ENCODE measurements around the gene TRIP10. TPM values are rescaled to one million over a fixed set of nuclear protein-coding genes. Genes with fewer than 3 reads are reported as not detected.
"Not testable (repeated sequence)": the region's sequence is repeated elsewhere in the genome, so short reads cannot be mapped to it uniquely, and the experiment has no call there.

Gene TRIP10
- total and polyA plus RNA-seq, 2 donors (not counting 1 experiment from before 2014, with no cell fraction given), result 32.3 to 35.3 TPM

- no peak for TF ChIP-seq EZH2 (IDR thresholded peaks at IDR 0.05; ENCODE audit: low read length, missing control alignments)
- TF ChIP-seq, protein P1, sequence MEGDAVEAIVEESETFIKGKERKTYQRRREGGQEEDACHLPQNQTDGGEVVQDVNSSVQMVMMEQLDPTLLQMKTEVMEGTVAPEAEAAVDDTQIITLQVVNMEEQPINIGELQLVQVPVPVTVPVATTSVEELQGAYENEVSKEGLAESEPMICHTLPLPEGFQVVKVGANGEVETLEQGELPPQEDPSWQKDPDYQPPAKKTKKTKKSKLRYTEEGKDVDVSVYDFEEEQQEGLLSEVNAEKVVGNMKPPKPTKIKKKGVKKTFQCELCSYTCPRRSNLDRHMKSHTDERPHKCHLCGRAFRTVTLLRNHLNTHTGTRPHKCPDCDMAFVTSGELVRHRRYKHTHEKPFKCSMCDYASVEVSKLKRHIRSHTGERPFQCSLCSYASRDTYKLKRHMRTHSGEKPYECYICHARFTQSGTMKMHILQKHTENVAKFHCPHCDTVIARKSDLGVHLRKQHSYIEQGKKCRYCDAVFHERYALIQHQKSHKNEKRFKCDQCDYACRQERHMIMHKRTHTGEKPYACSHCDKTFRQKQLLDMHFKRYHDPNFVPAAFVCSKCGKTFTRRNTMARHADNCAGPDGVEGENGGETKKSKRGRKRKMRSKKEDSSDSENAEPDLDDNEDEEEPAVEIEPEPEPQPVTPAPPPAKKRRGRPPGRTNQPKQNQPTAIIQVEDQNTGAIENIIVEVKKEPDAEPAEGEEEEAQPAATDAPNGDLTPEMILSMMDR (conservative IDR thresholded peaks at IDR 0.05 in 1 of 2, IDR thresholded peaks at IDR 0.05 in 1 of 2; ENCODE audit: low read depth in 1 of 2, low read length in 2 of 2), result no peak
- Histone ChIP-seq H2AFZ (ENCODE audit: low read length) (no peak overlapping the region), H3K9ac (ENCODE audit: insufficient read depth, low read length) (no peak overlapping the region), H3K27me3 (ENCODE audit: control insufficient read depth, insufficient read depth, low read length) (no peaks in the 10 kb centered on the region), H3K4me2 (ENCODE audit: extremely low read depth, insufficient read depth, low read length) (no peak overlapping the region), H3K79me2 (ENCODE audit: control insufficient read depth, insufficient read depth, low read length) (no peaks in the 10 kb centered on the region), H3K9me3 (ENCODE audit: control insufficient read depth, insufficient read depth, low read depth, low read length) (no peaks in the 10 kb centered on the region), H3K4me1 (ENCODE audit: control insufficient read depth, extremely low read depth, insufficient read depth, low read length) (no peaks in the 10 kb centered on the region), H3K27ac (ENCODE audit: insufficient read depth, low read length) (no peak overlapping the region), H3K4me3 (replicated peaks in 1 of 4; ENCODE audit: control extremely low read depth in 1 of 4, insufficient read depth in 1 of 4, low read depth in 3 of 4, low read length in 4 of 4) (no peak overlapping the region), H4K20me1 (ENCODE audit: control insufficient read depth, extremely low read depth, insufficient read depth, low read length) (no peaks in the 10 kb centered on the region), H3K36me3 (ENCODE audit: control insufficient read depth, insufficient read depth, low read length) (no peaks in the 10 kb centered on the region)
- DNase-seq (ENCODE audit: low read depth in 2 of 2), result no peak
These were observed 55.4 kb downstream of the TRIP10 start for GRCh38 chr19:6794686-6795431.

GRCh38 chr19:6796278-6796677 is 56.8 kb downstream of the TRIP10 start:
- Histone ChIP-seq H3K27me3 (ENCODE audit: control insufficient read depth, insufficient read depth, low read length) (no peaks in the 10 kb centered on the region), H3K4me2 (ENCODE audit: extremely low read depth, insufficient read depth, low read length) (no peak overlapping the region), H2AFZ (ENCODE audit: low read length) (no peak overlapping the region), H3K36me3 (ENCODE audit: control insufficient read depth, insufficient read depth, low read length) (no peaks in the 10 kb centered on the region), H3K4me1 (ENCODE audit: control insufficient read depth, extremely low read depth, insufficient read depth, low read length) (no peaks in the 10 kb centered on the region), H3K79me2 (ENCODE audit: control insufficient read depth, insufficient read depth, low read length) (no peaks in the 10 kb centered on the region), H3K27ac (ENCODE audit: insufficient read depth, low read length) (no peak overlapping the region), H4K20me1 (ENCODE audit: control insufficient read depth, extremely low read depth, insufficient read depth, low read length) (no peaks in the 10 kb centered on the region), H3K4me3 (replicated peaks in 1 of 4; ENCODE audit: control extremely low read depth in 1 of 4, insufficient read depth in 1 of 4, low read depth in 3 of 4, low read length in 4 of 4) (no peak overlapping the region), H3K9ac (ENCODE audit: insufficient read depth, low read length) (no peak overlapping the region), H3K9me3 (ENCODE audit: control insufficient read depth, insufficient read depth, low read depth, low read length) (no peaks in the 10 kb centered on the region)
- no peak for DNase-seq (ENCODE audit: low read depth in 2 of 2)
- TF ChIP-seq, protein P1 (conservative IDR thresholded peaks at IDR 0.05 in 1 of 2, IDR thresholded peaks at IDR 0.05 in 1 of 2; ENCODE audit: low read depth in 1 of 2, low read length in 2 of 2), result no peak
- no peak for TF ChIP-seq EZH2 (IDR thresholded peaks at IDR 0.05; ENCODE audit: low read length, missing control alignments)

GRCh38 chr19:6797646-6798045 is 58.2 kb downstream of the TRIP10 start:
- Histone ChIP-seq H4K20me1 (ENCODE audit: control insufficient read depth, extremely low read depth, insufficient read depth, low read length) (no peaks in the 10 kb centered on the region), H3K9ac (ENCODE audit: insufficient read depth, low read length) (no peak overlapping the region), H3K36me3 (ENCODE audit: control insufficient read depth, insufficient read depth, low read length) (no peaks in the 10 kb centered on the region), H3K4me1 (ENCODE audit: control insufficient read depth, extremely low read depth, insufficient read depth, low read length) (no peaks in the 10 kb centered on the region), H3K27ac (ENCODE audit: insufficient read depth, low read length) (no peak overlapping the region), H3K9me3 (ENCODE audit: control insufficient read depth, insufficient read depth, low read depth, low read length) (no peaks in the 10 kb centered on the region), H2AFZ (ENCODE audit: low read length) (no peak overlapping the region), H3K27me3 (ENCODE audit: control insufficient read depth, insufficient read depth, low read length) (no peaks in the 10 kb centered on the region), H3K4me2 (ENCODE audit: extremely low read depth, insufficient read depth, low read length) (no peak overlapping the region), H3K4me3 (replicated peaks in 1 of 4; ENCODE audit: control extremely low read depth in 1 of 4, insufficient read depth in 1 of 4, low read depth in 3 of 4, low read length in 4 of 4) (no peak overlapping the region), H3K79me2 (ENCODE audit: control insufficient read depth, insufficient read depth, low read length) (no peaks in the 10 kb centered on the region)
- TF ChIP-seq, protein P1 (conservative IDR thresholded peaks at IDR 0.05 in 1 of 2, IDR thresholded peaks at IDR 0.05 in 1 of 2; ENCODE audit: low read depth in 1 of 2, low read length in 2 of 2), result no peak
- no peak for TF ChIP-seq EZH2 (IDR thresholded peaks at IDR 0.05; ENCODE audit: low read length, missing control alignments)
- DNase-seq (ENCODE audit: low read depth in 2 of 2), result no peak

- H3K4me3 ChIP-seq (replicated peaks in 1 of 4; ENCODE audit: control extremely low read depth in 1 of 4, insufficient read depth in 1 of 4, low read depth in 3 of 4, low read length in 4 of 4); H3K4me1 ChIP-seq (ENCODE audit: control insufficient read depth, extremely low read depth, insufficient read depth, low read length); H3K9ac ChIP-seq (ENCODE audit: insufficient read depth, low read length); H3K79me2 ChIP-seq (ENCODE audit: control insufficient read depth, insufficient read depth, low read length); H3K27me3 ChIP-seq (ENCODE audit: control insufficient read depth, insufficient read depth, low read length); DNase-seq (ENCODE audit: low read depth in 2 of 2); H3K9me3 ChIP-seq (ENCODE audit: control insufficient read depth, insufficient read depth, low read depth, low read length); H3K4me2 ChIP-seq (ENCODE audit: extremely low read depth, insufficient read depth, low read length); H2AFZ ChIP-seq (ENCODE audit: low read length); H3K27ac ChIP-seq (ENCODE audit: insufficient read depth, low read length); H3K36me3 ChIP-seq (ENCODE audit: control insufficient read depth, insufficient read depth, low read length); H4K20me1 ChIP-seq (ENCODE audit: control insufficient read depth, extremely low read depth, insufficient read depth, low read length): not testable (repeated sequence)
These were observed 60.8 kb downstream of the TRIP10 start for GRCh38 chr19:6800160-6800790.

Data from fibroblast of lung (primary cell).